ENCODE measurements around the gene ADGRD1.

Gene ADGRD1

DNA sequence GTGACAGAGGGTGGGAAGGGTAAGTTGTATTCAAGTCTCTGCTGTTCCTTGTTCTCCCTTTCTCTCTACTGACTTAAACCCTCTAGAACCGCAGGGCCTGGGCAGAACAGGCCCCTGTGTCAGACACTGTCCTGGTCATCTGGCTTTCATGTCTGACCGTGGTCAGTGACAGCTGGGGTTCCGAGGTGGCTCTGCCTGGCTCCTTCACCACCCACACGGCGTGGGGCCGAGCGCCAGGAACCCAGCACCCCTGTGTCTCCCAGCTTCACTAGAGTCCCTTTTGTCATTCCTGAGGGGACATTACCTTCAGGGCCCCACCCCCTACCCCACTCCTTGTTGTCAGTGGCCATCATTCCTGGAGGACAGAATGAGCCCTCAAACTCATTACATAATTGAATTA is 168.9 kb downstream of the ADGRD1 start:
- TF ChIP-seq RAD21 (IDR thresholded peaks at IDR 0.05; ENCODE audit: low read depth) (no peak), EGR1 (IDR thresholded peaks at IDR 0.05) (no peak), TEAD4 (IDR thresholded peaks at IDR 0.05) (no peak), USF1 (IDR thresholded peaks at IDR 0.05) (no peak), YY1 (IDR thresholded peaks at IDR 0.05; ENCODE audit: low read depth) (no peak), TCF12 (IDR thresholded peaks at IDR 0.05; ENCODE audit: low read depth) (no peak), FOXM1 (IDR thresholded peaks at IDR 0.05; ENCODE audit: borderline replicate concordance, low read depth) (no peak), CEBPB (IDR thresholded peaks at IDR 0.05) (no peak), TAF1 (IDR thresholded peaks at IDR 0.05; ENCODE audit: low read depth) (no peak), EP300 (IDR thresholded peaks at IDR 0.05; ENCODE audit: borderline replicate concordance) (no peak), NFIC (IDR thresholded peaks at IDR 0.05) (no peak), CREB1 (IDR thresholded peaks at IDR 0.05; ENCODE audit: low read depth) (no peak), ZBTB7A (IDR thresholded peaks at IDR 0.05; ENCODE audit: low read depth) (no peak)
- TF ChIP-seq, protein P1, sequence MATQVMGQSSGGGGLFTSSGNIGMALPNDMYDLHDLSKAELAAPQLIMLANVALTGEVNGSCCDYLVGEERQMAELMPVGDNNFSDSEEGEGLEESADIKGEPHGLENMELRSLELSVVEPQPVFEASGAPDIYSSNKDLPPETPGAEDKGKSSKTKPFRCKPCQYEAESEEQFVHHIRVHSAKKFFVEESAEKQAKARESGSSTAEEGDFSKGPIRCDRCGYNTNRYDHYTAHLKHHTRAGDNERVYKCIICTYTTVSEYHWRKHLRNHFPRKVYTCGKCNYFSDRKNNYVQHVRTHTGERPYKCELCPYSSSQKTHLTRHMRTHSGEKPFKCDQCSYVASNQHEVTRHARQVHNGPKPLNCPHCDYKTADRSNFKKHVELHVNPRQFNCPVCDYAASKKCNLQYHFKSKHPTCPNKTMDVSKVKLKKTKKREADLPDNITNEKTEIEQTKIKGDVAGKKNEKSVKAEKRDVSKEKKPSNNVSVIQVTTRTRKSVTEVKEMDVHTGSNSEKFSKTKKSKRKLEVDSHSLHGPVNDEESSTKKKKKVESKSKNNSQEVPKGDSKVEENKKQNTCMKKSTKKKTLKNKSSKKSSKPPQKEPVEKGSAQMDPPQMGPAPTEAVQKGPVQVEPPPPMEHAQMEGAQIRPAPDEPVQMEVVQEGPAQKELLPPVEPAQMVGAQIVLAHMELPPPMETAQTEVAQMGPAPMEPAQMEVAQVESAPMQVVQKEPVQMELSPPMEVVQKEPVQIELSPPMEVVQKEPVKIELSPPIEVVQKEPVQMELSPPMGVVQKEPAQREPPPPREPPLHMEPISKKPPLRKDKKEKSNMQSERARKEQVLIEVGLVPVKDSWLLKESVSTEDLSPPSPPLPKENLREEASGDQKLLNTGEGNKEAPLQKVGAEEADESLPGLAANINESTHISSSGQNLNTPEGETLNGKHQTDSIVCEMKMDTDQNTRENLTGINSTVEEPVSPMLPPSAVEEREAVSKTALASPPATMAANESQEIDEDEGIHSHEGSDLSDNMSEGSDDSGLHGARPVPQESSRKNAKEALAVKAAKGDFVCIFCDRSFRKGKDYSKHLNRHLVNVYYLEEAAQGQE (IDR thresholded peaks at IDR 0.05; ENCODE audit: low read depth) = no peak
- TF ChIP-seq, protein P2, sequence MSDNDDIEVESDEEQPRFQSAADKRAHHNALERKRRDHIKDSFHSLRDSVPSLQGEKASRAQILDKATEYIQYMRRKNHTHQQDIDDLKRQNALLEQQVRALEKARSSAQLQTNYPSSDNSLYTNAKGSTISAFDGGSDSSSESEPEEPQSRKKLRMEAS (IDR thresholded peaks at IDR 0.05) = no peak

GRCh38 chr12:131123817-131124216 is 170.1 kb downstream of the ADGRD1 start:
- TF ChIP-seq EP300 (IDR thresholded peaks at IDR 0.05; ENCODE audit: borderline replicate concordance) = no peak
- TF ChIP-seq TCF12 (IDR thresholded peaks at IDR 0.05; ENCODE audit: low read depth) = no peak
- no peak for TF ChIP-seq YY1 (IDR thresholded peaks at IDR 0.05; ENCODE audit: low read depth)
- TF ChIP-seq USF1 (IDR thresholded peaks at IDR 0.05) = no peak
- no peak for TF ChIP-seq FOXM1 (IDR thresholded peaks at IDR 0.05; ENCODE audit: borderline replicate concordance, low read depth)
- no peak for TF ChIP-seq RAD21 (IDR thresholded peaks at IDR 0.05; ENCODE audit: low read depth)
- no peak for TF ChIP-seq TAF1 (IDR thresholded peaks at IDR 0.05; ENCODE audit: low read depth)
- no peak for TF ChIP-seq CEBPB (IDR thresholded peaks at IDR 0.05)
- TF ChIP-seq, protein P1 (IDR thresholded peaks at IDR 0.05; ENCODE audit: low read depth) = no peak
- no peak for TF ChIP-seq EGR1 (IDR thresholded peaks at IDR 0.05)
- no peak for TF ChIP-seq CREB1 (IDR thresholded peaks at IDR 0.05; ENCODE audit: low read depth)
- no peak for TF ChIP-seq ZBTB7A (IDR thresholded peaks at IDR 0.05; ENCODE audit: low read depth)
- TF ChIP-seq TEAD4 (IDR thresholded peaks at IDR 0.05) = no peak
- no peak for TF ChIP-seq NFIC (IDR thresholded peaks at IDR 0.05)
- TF ChIP-seq, protein P2 (IDR thresholded peaks at IDR 0.05) = no peak

GRCh38 chr12:131124487-131125280 is 171.0 kb downstream of the ADGRD1 start:
- TF ChIP-seq CEBPB (IDR thresholded peaks at IDR 0.05) (no peak), RAD21 (IDR thresholded peaks at IDR 0.05; ENCODE audit: low read depth) (no peak), TEAD4 (IDR thresholded peaks at IDR 0.05) (no peak), USF1 (IDR thresholded peaks at IDR 0.05) (no peak), TAF1 (IDR thresholded peaks at IDR 0.05; ENCODE audit: low read depth) (no peak), NFIC (IDR thresholded peaks at IDR 0.05) (no peak), EP300 (IDR thresholded peaks at IDR 0.05; ENCODE audit: borderline replicate concordance) (no peak), CREB1 (IDR thresholded peaks at IDR 0.05; ENCODE audit: low read depth) (no peak), YY1 (IDR thresholded peaks at IDR 0.05; ENCODE audit: low read depth) (no peak), ZBTB7A (IDR thresholded peaks at IDR 0.05; ENCODE audit: low read depth) (no peak), TCF12 (IDR thresholded peaks at IDR 0.05; ENCODE audit: low read depth) (no peak), FOXM1 (IDR thresholded peaks at IDR 0.05; ENCODE audit: borderline replicate concordance, low read depth) (no peak), EGR1 (IDR thresholded peaks at IDR 0.05) (no peak)
- TF ChIP-seq, protein P2 (IDR thresholded peaks at IDR 0.05) = no peak
- TF ChIP-seq, protein P1 (IDR thresholded peaks at IDR 0.05; ENCODE audit: low read depth) = no peak
